ENCODE data around the gene ST6GALNAC2. TPM values are rescaled to one million over a fixed set of nuclear protein-coding genes. Genes with fewer than 3 reads are reported as not detected.

The ST6GALNAC2 gene
- total RNA-seq, 4 donors from 2014 or later = 58.5 to 128 (median 69.1) TPM

DNA sequence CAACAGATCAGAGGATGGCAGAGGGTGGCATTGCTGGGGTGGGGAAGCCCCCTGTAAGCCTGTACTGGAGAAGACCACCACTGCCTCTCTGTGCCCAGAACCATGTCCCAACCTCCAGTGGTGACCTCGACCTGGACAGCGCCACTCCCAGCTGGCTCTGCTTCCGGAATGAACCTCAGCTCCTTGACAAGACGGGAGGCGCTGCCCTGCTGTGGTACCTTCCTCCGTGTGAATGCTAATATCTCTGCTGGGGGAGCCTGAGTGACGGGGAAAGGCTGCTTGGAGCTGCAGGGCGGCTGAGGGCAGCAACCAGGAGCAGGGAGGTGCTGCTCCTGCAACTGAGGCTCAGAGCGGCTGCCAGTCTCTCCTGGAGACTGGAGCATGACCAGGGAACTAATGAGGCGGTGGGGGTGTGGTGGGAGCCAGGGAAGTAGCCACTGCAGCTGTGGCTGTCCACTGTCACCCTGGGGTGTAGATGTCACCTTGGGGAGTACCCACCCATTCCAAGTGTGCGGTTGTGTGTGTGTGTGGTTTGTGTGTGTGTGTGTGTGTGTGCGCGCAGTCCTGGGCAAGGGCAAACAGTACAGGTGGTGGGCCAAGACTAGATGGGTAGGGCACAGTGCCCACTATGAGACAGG is 39.6 kb downstream of the ST6GALNAC2 start:
- no peaks in the 10 kb centered on the region for H3K9me3 ChIP-seq
- no peak for DNase-seq (ENCODE audit: low spot score in 2 of 2)
- no peak overlapping the region for H3K27ac ChIP-seq
- H3K4me3 ChIP-seq = no peak overlapping the region
- H3K4me1 ChIP-seq = peaks cover 0 to 58% (median 27%) of the 10 kb centered on the region in 4 donors
- H3K27me3 ChIP-seq = no peaks in the 10 kb centered on the region
- no peaks in the 10 kb centered on the region for H3K36me3 ChIP-seq
- TF ChIP-seq EP300 (IDR thresholded peaks at IDR 0.05) (no peak), POLR2A (IDR thresholded peaks at IDR 0.05) (no peak)
- TF ChIP-seq, protein P1, sequence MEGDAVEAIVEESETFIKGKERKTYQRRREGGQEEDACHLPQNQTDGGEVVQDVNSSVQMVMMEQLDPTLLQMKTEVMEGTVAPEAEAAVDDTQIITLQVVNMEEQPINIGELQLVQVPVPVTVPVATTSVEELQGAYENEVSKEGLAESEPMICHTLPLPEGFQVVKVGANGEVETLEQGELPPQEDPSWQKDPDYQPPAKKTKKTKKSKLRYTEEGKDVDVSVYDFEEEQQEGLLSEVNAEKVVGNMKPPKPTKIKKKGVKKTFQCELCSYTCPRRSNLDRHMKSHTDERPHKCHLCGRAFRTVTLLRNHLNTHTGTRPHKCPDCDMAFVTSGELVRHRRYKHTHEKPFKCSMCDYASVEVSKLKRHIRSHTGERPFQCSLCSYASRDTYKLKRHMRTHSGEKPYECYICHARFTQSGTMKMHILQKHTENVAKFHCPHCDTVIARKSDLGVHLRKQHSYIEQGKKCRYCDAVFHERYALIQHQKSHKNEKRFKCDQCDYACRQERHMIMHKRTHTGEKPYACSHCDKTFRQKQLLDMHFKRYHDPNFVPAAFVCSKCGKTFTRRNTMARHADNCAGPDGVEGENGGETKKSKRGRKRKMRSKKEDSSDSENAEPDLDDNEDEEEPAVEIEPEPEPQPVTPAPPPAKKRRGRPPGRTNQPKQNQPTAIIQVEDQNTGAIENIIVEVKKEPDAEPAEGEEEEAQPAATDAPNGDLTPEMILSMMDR (IDR thresholded peaks at IDR 0.05) = no peak
- WGBS, 2 donors = 70 to 77% methylated on average over 12 to 13 of the region's 13 CpGs

DNA sequence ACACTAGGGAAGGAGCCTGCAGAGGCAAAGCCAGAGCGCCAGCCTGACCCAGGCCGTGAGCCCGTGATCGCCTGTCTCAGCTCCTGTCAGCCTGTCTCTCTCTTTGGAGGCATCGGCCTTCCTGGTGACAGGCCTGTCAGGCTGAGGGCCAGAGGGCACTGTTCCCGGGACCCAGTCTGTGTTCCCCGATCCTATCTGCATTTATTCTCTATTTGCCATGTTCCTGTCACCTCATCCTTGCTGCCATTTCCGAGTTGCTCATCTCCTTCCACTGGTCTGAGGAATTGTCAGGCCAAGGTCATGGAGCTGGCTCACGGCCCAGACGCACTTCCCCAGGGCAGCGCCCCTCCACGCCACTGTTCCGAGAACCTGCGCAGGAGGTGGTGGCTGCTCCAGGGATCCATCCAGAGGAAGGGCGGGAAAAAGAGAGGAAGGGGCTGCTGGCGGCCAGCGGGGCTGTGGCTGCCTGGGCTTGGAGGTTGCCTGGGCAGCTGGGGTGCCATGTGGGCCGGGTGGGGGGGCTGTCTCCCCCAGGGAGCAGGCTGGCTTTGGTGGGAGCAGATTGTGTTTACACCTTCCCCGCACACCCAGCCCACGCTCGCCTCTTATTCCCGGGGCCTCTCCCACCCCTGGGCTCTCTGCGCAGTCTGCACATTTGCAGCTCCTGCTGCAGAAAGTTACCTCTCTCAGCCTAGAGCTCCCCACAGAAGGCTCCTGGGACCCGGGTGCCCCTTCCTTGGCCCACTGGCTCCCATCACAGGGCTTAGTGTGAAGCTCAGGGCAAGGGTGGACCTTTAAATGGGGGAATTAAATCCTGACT is 40.9 kb downstream of the ST6GALNAC2 start:
- WGBS, 2 donors = 50 to 67% methylated on average over 21 to 24 of the region's 24 CpGs
- Histone ChIP-seq H3K27me3 (no peaks in the 10 kb centered on the region), H3K36me3 (no peaks in the 10 kb centered on the region), H3K4me3 (peak overlapping the region in 1 of 4 donors; percentile 2), H3K9me3 (no peaks in the 10 kb centered on the region), H3K4me1 (peaks cover 0 to 64% (median 32%) of the 10 kb centered on the region in 4 donors), H3K27ac (peak overlapping the region; percentile 20 to 74 (median 52))
- TF ChIP-seq POLR2A (IDR thresholded peaks at IDR 0.05) = no peak
- TF ChIP-seq EP300 (IDR thresholded peaks at IDR 0.05) = peak in 1 of 2 donors; percentile 32
- TF ChIP-seq, protein P1 (IDR thresholded peaks at IDR 0.05) = no peak
- DNase-seq (ENCODE audit: low spot score in 2 of 2) = no peak

DNA sequence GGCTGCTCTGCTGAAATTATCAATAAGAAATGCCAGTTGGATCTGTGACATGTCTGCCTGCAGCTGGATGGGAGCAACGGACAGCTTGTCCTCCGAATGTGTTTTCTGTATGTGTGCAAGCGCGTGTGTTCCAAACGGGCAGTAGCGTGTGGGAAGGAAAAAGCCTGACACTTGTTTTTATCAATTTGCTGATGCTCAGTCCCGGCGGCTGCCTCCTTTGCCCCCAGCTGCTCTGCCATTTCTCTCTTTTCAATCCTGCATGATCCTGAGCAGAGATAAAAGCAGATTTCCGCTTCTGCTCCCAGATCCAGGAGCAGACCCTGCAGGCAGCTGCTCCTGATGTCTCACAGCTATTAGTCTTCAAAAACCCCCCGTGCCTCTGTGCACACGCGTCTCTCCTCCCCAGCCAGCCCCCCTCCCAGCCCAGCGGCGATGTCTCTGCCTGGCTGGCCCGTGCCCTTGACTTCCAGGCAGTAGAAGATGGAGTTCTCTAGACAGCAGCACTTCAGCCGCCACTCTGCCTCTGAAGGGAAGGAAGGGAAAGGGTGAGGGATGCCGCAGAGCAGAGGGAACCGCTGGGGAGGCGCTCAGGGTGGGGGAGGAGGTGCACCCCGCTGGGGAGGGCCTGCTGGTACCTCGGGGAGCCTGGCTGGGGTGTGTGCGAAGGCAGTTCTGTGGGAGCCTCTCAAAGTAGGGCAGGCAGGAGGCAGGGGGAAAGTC is 41.7 kb downstream of the ST6GALNAC2 start:
- 26 to 33% methylated on average over 22 of the region's 22 CpGs for WGBS, 2 donors
- DNase-seq (ENCODE audit: low spot score in 2 of 2) = no peak
- Histone ChIP-seq H3K9me3 (no peaks in the 10 kb centered on the region), H3K36me3 (no peaks in the 10 kb centered on the region), H3K4me1 (peaks cover 0 to 69% (median 32%) of the 10 kb centered on the region in 4 donors), H3K27ac (peak overlapping the region; percentile 20 to 74 (median 52)), H3K4me3 (peak overlapping the region in 1 of 4 donors; percentile 2), H3K27me3 (no peaks in the 10 kb centered on the region)
- no peak for TF ChIP-seq POLR2A (IDR thresholded peaks at IDR 0.05)
- no peak for TF ChIP-seq EP300 (IDR thresholded peaks at IDR 0.05)
- TF ChIP-seq, protein P1 (IDR thresholded peaks at IDR 0.05) = no peak

DNA sequence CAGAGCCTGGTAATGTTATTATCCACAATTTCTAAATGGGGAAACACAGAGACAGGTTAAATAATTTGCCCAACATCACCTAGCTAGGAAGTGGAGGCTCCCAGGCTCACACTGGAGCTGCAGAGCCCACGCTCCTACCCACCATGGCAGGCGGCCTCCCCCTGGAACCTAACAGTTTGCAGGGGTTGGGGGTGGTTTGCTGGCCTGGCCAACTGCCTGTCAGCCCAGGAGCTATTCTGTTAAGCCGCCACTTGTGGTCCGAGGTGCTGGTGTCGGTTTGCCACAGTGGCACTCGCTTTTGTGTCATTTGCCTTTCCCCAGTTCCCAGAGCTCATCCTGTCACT is 42.2 kb downstream of the ST6GALNAC2 start:
- Histone ChIP-seq H3K27ac (peak overlapping the region in 1 of 4 donors; percentile 74), H3K9me3 (no peaks in the 10 kb centered on the region), H3K27me3 (no peaks in the 10 kb centered on the region), H3K36me3 (no peaks in the 10 kb centered on the region), H3K4me1 (peaks cover 0 to 74% (median 35%) of the 10 kb centered on the region in 4 donors), H3K4me3 (no peak overlapping the region)
- TF ChIP-seq POLR2A (IDR thresholded peaks at IDR 0.05) (no peak), EP300 (IDR thresholded peaks at IDR 0.05) (no peak)
- TF ChIP-seq, protein P1 (IDR thresholded peaks at IDR 0.05) = no peak
- DNase-seq (ENCODE audit: low spot score in 2 of 2) = no peak
- WGBS, 2 donors = 64 to 66% methylated on average over 6 of the region's 6 CpGs

All from tibial nerve (tissue), 4 donors.